Thyroid gland (tissue), 4 donors: ENCODE data around the gene SEMA4B. TPM values are rescaled to one million over a fixed set of nuclear protein-coding genes. Genes with fewer than 3 reads are reported as not detected.
A peak's percentile ranks its signal among the peaks of the same experiment; 100 is the strongest.

Experiments
- DNase-seq, 2 donors: peaks; one replicate each; pipeline ENCODE4 v3.0.0-alpha.2; 2019
- H3K27ac ChIP-seq, 3 donors: fragments of 200-600 bp; sonication (generic); 1 replicate in 2 of 3; 2 replicates in 1 of 3; pipeline ENCODE4 v1.5.1; 2016 to 2019; ENCODE audit warnings: mild to moderate bottlenecking in 1 of 3, moderate library complexity in 1 of 3
- H3K27me3 ChIP-seq: fragments of 200-600 bp; sonication (generic); one replicate; pipeline ENCODE4 v1.5.1; 2019
- H3K36me3 ChIP-seq, 2 donors: fragments of 200-600 bp; sonication (generic); one replicate each; pipeline ENCODE4 v1.5.1; 2016 to 2019
- H3K4me1 ChIP-seq, 2 donors: fragments of 200-600 bp; sonication (generic); one replicate each; pipeline ENCODE4 v1.5.1; 2017 to 2019
- H3K4me3 ChIP-seq, 3 donors: fragments of 200-600 bp; sonication (generic); replicated peaks in 1 of 3; 1 replicate in 2 of 3; 2 replicates in 1 of 3; pipeline ENCODE4 v1.5.1; 2016; ENCODE audit warnings: mild to moderate bottlenecking in 1 of 3
- H3K9me3 ChIP-seq: fragments of 200-600 bp; sonication (generic); one replicate; pipeline ENCODE4 v1.5.1; 2017
- CTCF ChIP-seq, 6 experiments: fragments of 200-600 bp in 3 of 6; fragments of 450-650 bp in 3 of 6; sonication (generic) in 3 of 6; IDR thresholded peaks; one replicate each; pipeline ENCODE4 v1.5.1; 2016 to 2019; ENCODE audit warnings: antibody characterized with exemption in 6 of 6, mild to moderate bottlenecking in 2 of 6, inconsistent platforms in 1 of 6, moderate library complexity in 1 of 6
- POLR2A ChIP-seq, 2 donors: fragments of 450-650 bp; IDR thresholded peaks; one replicate each; pipeline ENCODE4 v1.6.1; 2017; ENCODE audit warnings: antibody characterized with exemption in 2 of 2, mild to moderate bottlenecking in 2 of 2, moderate library complexity in 1 of 2
- WGBS, 2 donors: methylation state at CpG; one replicate each; pipeline ENCODE4 v1.1.5; 2017; 5-methylcytosine and 5-hydroxymethylcytosine counted together
- intact Hi-C: fragments of 100-400 bp; cut with DNase I; formaldehyde crosslinking; loops from one replicate; pipeline ENCODE4 v1.15.1; 2023
- total RNA-seq, 4 donors: library from RNA; depleted of rRNA; stranded (reverse); fragments of >200 nt; gene quantifications; one replicate each; pipeline ENCODE4 v1.2.3, GENCODE V29; 2016

SEMA4B gene
- total RNA-seq, 4 donors from 2014 or later: 49.5 to 163 (median 69.9) TPM

- 30 to 51% methylated on average over 3 of the region's 3 CpGs for WGBS, 2 donors
- TF ChIP-seq CTCF (IDR thresholded peaks at IDR 0.05) (no peak), POLR2A (IDR thresholded peaks at IDR 0.05) (no peak)
Measured at GRCh38 chr15:90191344-90191687, 9.8 kb upstream of the SEMA4B start.

GRCh38 chr15:90191794-90192509 is 9.2 kb upstream of the SEMA4B start:
- no peak overlapping the region for H3K4me3 ChIP-seq
- peaks cover 46 to 69% of the 10 kb centered on the region in 2 donors for H3K4me1 ChIP-seq

More at GRCh38 chr15:90191344-90191687, 9.8 kb upstream of the SEMA4B start:
- intact Hi-C loops: no loop called here
- DNase-seq: peak in 1 of 2 donors; percentile 42
- Histone ChIP-seq H3K4me1 (peaks cover 48 to 75% of the 10 kb centered on the region in 2 donors), H3K4me3 (no peak overlapping the region), H3K27me3 (no peaks in the 10 kb centered on the region), H3K9me3 (no peaks in the 10 kb centered on the region), H3K36me3 (no peaks in the 10 kb centered on the region), H3K27ac (peak overlapping the region; percentile 34 to 87 (median 86))

GRCh38 chr15:90192961-90193786 is 8.0 kb upstream of the SEMA4B start:
- peaks cover 43 to 58% of the 10 kb centered on the region in 2 donors for H3K4me1 ChIP-seq
- 48 to 62% methylated on average over 16 of the region's 16 CpGs for WGBS, 2 donors
- peak; percentile 52 to 68 for DNase-seq
- peak overlapping the region; percentile 73 to 86 (median 80) for H3K27ac ChIP-seq
- no peaks in the 10 kb centered on the region for H3K27me3 ChIP-seq
- intact Hi-C loops: no loop called here
- H3K36me3 ChIP-seq: no peaks in the 10 kb centered on the region
- H3K4me3 ChIP-seq: no peak overlapping the region
- H3K9me3 ChIP-seq: no peaks in the 10 kb centered on the region
- no peak for TF ChIP-seq POLR2A (IDR thresholded peaks at IDR 0.05)

More at GRCh38 chr15:90191794-90192509, 9.2 kb upstream of the SEMA4B start:
- no peaks in the 10 kb centered on the region for H3K9me3 ChIP-seq
- H3K27ac ChIP-seq: peak overlapping the region; percentile 73 to 87 (median 86)
- peak; percentile 99 for DNase-seq
- 14 to 15% methylated on average over 4 of the region's 7 CpGs for WGBS, 2 donors
- TF ChIP-seq CTCF (IDR thresholded peaks at IDR 0.05): no peak
- peak in 1 of 2 donors; percentile 35 for TF ChIP-seq POLR2A (IDR thresholded peaks at IDR 0.05)
- H3K36me3 ChIP-seq: no peaks in the 10 kb centered on the region
- H3K27me3 ChIP-seq: no peaks in the 10 kb centered on the region
- intact Hi-C loops: no loop called here

GRCh38 chr15:90194655-90195054 is 6.5 kb upstream of the SEMA4B start:
- no peaks in the 10 kb centered on the region for H3K27me3 ChIP-seq
- intact Hi-C loops: no loop called here
- 92% methylated on average over 2 of the region's 2 CpGs for whole genome bisulfite sequencing, 2 donors
- H3K9me3 ChIP-seq: no peaks in the 10 kb centered on the region
- H3K27ac ChIP-seq: peak overlapping the region in 1 of 3 donors; percentile 80
- no peak overlapping the region for H3K4me3 ChIP-seq
- peaks cover 42 to 50% of the 10 kb centered on the region in 2 donors for H3K4me1 ChIP-seq
- TF ChIP-seq POLR2A (IDR thresholded peaks at IDR 0.05) (no peak), CTCF (IDR thresholded peaks at IDR 0.05) (no peak)
- DNase-seq: no peak
- H3K36me3 ChIP-seq: no peaks in the 10 kb centered on the region

GRCh38 chr15:90200534-90201129 is 498 bp upstream of the SEMA4B start:
- TF ChIP-seq POLR2A (IDR thresholded peaks at IDR 0.05): no peak
- no peak for TF ChIP-seq CTCF (IDR thresholded peaks at IDR 0.05)
- intact Hi-C loops: no loop called here
- Histone ChIP-seq H3K36me3 (no peaks in the 10 kb centered on the region), H3K4me1 (peaks cover 28 to 35% of the 10 kb centered on the region in 2 donors), H3K27me3 (no peaks in the 10 kb centered on the region), H3K9me3 (no peaks in the 10 kb centered on the region), H3K4me3 (peak overlapping the region; percentile 54 to 93 (median 89)), H3K27ac (peak overlapping the region; percentile 77 to 95 (median 93))
- 24% methylated on average over 14 to 16 of the region's 24 CpGs for WGBS, 2 donors
- peak in 1 of 2 donors; percentile 35 for DNase-seq
